A549 (cell line): ENCODE results near the gene TMX3. TPM values are rescaled to one million over a fixed set of nuclear protein-coding genes. Genes with fewer than 3 reads are reported as not detected.

ENCODE experiments used
- ATAC-seq, 2 experiments: fragments of 200-7000 bp in 1 of 2; fragments of >200 bp in 1 of 2; cut with Nextera tagmentation in 1 of 2; cut with Tn5 transposase in 1 of 2; 3 replicates each; pipeline versions ENCODE4 v1.8.0 to v1.9.1; 2018 to 2020; ENCODE audit warnings: mild to moderate bottlenecking in 1 of 2, moderate library complexity in 1 of 2
- CTCF ChIA-PET: fragments of 300-600 bp; sonication (Branson Sonifier 250); formaldehyde crosslinking; extraction: SDS; loops from one replicate; lab custom pipeline; 2021; ENCODE audit warnings: antibody characterized with exemption, inconsistent platforms; lab: Yijun Ruan, JAX
- POLR2A ChIA-PET: fragments of 350-600 bp; formaldehyde crosslinking; extraction: SDS; loops from one replicate; lab custom pipeline; 2021; ENCODE audit warnings: antibody characterized with exemption, inconsistent platforms; lab: Yijun Ruan, JAX
- DNase-seq, 2 experiments: peaks; one replicate each; pipeline versions ENCODE4 v3.0.0 to v3.0.0-alpha.2; 2011 to 2016; ENCODE audit warnings: low read depth in 1 of 2, low spot score in 1 of 2
- FAIRE-seq: peaks from 2 replicates; lab custom pipeline; 2011; peaks lifted over from hg19 to GRCh38; lab: Jason Lieb, UNC
- H3K27ac ChIP-seq, 2 experiments: fragments of >200 bp; sonication (Bioruptor Twin); formaldehyde crosslinking; 3 replicates each; pipeline ENCODE4 v1.5.1; 2016 to 2017
- H3K4me1 ChIP-seq: fragments of >200 bp; sonication (Bioruptor Twin); formaldehyde crosslinking; 3 replicates; pipeline ENCODE4 v1.6.1; 2016
- H3K4me2 ChIP-seq: fragments of >200 bp; sonication (Bioruptor Twin); formaldehyde crosslinking; 3 replicates; pipeline ENCODE4 v1.6.1; 2016
- H3K4me3 ChIP-seq: fragments of >200 bp; sonication (Bioruptor Twin); formaldehyde crosslinking; 3 replicates; pipeline ENCODE4 v1.5.1; 2016
- H3K9me3 ChIP-seq: fragments of >200 bp; sonication (Bioruptor Twin); formaldehyde crosslinking; 3 replicates; pipeline ENCODE4 v1.6.1; 2016
- BHLHE40 ChIP-seq: IDR thresholded peaks from 2 replicates; pipeline ENCODE4 v1.6.1; 2012; ENCODE audit warnings: low read depth, low read length, inconsistent platforms
- CBX2 ChIP-seq: fragments of 200-600 bp; sonication (generic); IDR thresholded peaks from 2 replicates; pipeline ENCODE4 v1.6.1; 2016; ENCODE audit warnings: low read depth, mild to moderate bottlenecking, borderline replicate concordance
- CBX8 ChIP-seq: fragments of 200-600 bp; sonication (generic); IDR thresholded peaks from 2 replicates; pipeline ENCODE4 v1.6.1; 2016
- CEBPB ChIP-seq, 2 experiments: fragments of >200 bp in 1 of 2; sonication (Bioruptor Twin) in 1 of 2; formaldehyde crosslinking in 1 of 2; IDR thresholded peaks; 2 replicates each; pipeline ENCODE4 v1.6.1; 2012 to 2016
- CHD2 ChIP-seq: fragments of 150-350 bp; IDR thresholded peaks from 2 replicates; pipeline ENCODE4 v1.6.1; 2014; ENCODE audit warnings: low read length; ENCODE audit not compliant: partially characterized antibody
- CHD4 ChIP-seq: fragments of 200-600 bp; sonication (generic); IDR thresholded peaks from 2 replicates; pipeline ENCODE4 v1.6.1; 2016; ENCODE audit warnings: antibody characterized with exemption, mild to moderate bottlenecking, borderline replicate concordance
- CTCF ChIP-seq: fragments of >200 bp; sonication (Bioruptor Twin); formaldehyde crosslinking; IDR thresholded peaks from 3 replicates; pipeline ENCODE4 v1.5.1; 2016
- EHF ChIP-seq: fragments of 250-450 bp; sonication (Bioruptor Pico); IDR thresholded peaks from 2 replicates; pipeline ENCODE4 v1.5.0; 2020; ENCODE audit warnings: mild to moderate bottlenecking
- EHMT2 ChIP-seq: fragments of 200-600 bp; sonication (generic); IDR thresholded peaks from 2 replicates; pipeline ENCODE4 v1.6.1; 2016; ENCODE audit warnings: antibody characterized with exemption, low read depth, mild to moderate bottlenecking, moderate library complexity
- FOSL2 ChIP-seq, 2 experiments: fragments of 450-650 bp in 1 of 2; fragments of >200 bp in 1 of 2; sonication (Bioruptor Twin) in 1 of 2; formaldehyde crosslinking; IDR thresholded peaks; 2 replicates each; pipeline versions ENCODE4 v1.5.0 to v1.6.1; 2016 to 2020; ENCODE audit warnings: mild to moderate bottlenecking in 1 of 2, moderate library complexity in 1 of 2
- GATA3 ChIP-seq: IDR thresholded peaks from 2 replicates; pipeline ENCODE4 v1.6.1; 2012; ENCODE audit warnings: borderline replicate concordance
- HDAC2 ChIP-seq: fragments of 200-600 bp; sonication (generic); IDR thresholded peaks from 2 replicates; pipeline ENCODE4 v1.6.1; 2016
- HES2 ChIP-seq: fragments of >200 bp; sonication (Bioruptor Twin); formaldehyde crosslinking; IDR thresholded peaks from 2 replicates; pipeline ENCODE4 v1.6.1; 2016
- HMGXB4 ChIP-seq: fragments of 250-450 bp; sonication (Bioruptor Pico); IDR thresholded peaks from 2 replicates; pipeline ENCODE4 v1.5.0; 2021; ENCODE audit warnings: mild to moderate bottlenecking, moderate library complexity, borderline replicate concordance
- HOXB5 ChIP-seq: fragments of 250-450 bp; sonication (Bioruptor Pico); IDR thresholded peaks from 2 replicates; pipeline ENCODE4 v1.5.0; 2020; ENCODE audit warnings: mild to moderate bottlenecking, moderate library complexity
- JUN ChIP-seq, 2 experiments: fragments of >200 bp; sonication (Bioruptor Twin); formaldehyde crosslinking; IDR thresholded peaks; 2 replicates in 1 of 2; 3 replicates in 1 of 2; pipeline ENCODE4 v1.6.1; 2016 to 2017
- JUNB ChIP-seq: fragments of >200 bp; sonication (Bioruptor Twin); formaldehyde crosslinking; IDR thresholded peaks from 2 replicates; pipeline ENCODE4 v1.6.1; 2016
- KDM1A ChIP-seq: fragments of 200-600 bp; sonication (generic); IDR thresholded peaks from 2 replicates; pipeline ENCODE4 v1.6.1; 2016; ENCODE audit warnings: low read depth, mild to moderate bottlenecking
- MAFK ChIP-seq: fragments of 450-650 bp; IDR thresholded peaks from 2 replicates; pipeline ENCODE4 v1.6.1; 2014; ENCODE audit not compliant: partially characterized antibody
- MAX ChIP-seq: IDR thresholded peaks from 2 replicates; pipeline ENCODE4 v1.6.1; 2012
- MAZ ChIP-seq: fragments of 150-350 bp; IDR thresholded peaks from 2 replicates; pipeline ENCODE4 v1.6.1; 2014; ENCODE audit warnings: antibody characterized with exemption, low read depth, low read length, borderline replicate concordance
- PHF8 ChIP-seq: fragments of 200-600 bp; sonication (generic); IDR thresholded peaks from 2 replicates; pipeline ENCODE4 v1.6.1; 2016; ENCODE audit warnings: low read depth, mild to moderate bottlenecking, antibody characterized with exemption, moderate library complexity, borderline replicate concordance
- RAD21 ChIP-seq, 2 experiments: fragments of >200 bp in 1 of 2; sonication (Bioruptor Twin) in 1 of 2; formaldehyde crosslinking in 1 of 2; IDR thresholded peaks in 1 of 2; conservative IDR thresholded peaks in 1 of 2; 2 replicates in 1 of 2; 3 replicates in 1 of 2; pipeline ENCODE4 v1.6.1; 2012 to 2018; ENCODE audit warnings: inconsistent platforms in 1 of 2
- REST ChIP-seq: fragments of 200-600 bp; sonication (generic); IDR thresholded peaks from 2 replicates; pipeline ENCODE4 v1.6.1; 2016; ENCODE audit warnings: antibody characterized with exemption, mild to moderate bottlenecking, moderate library complexity
- RNF2 ChIP-seq: fragments of 200-600 bp; sonication (generic); IDR thresholded peaks from 2 replicates; pipeline ENCODE4 v1.6.1; 2016; ENCODE audit warnings: low read depth, mild to moderate bottlenecking, antibody characterized with exemption, moderate library complexity, borderline replicate concordance
- SREBF2 ChIP-seq: fragments of 450-650 bp; IDR thresholded peaks from 2 replicates; pipeline ENCODE4 v1.6.1; 2014; ENCODE audit warnings: mild to moderate bottlenecking, moderate library complexity
- ZFP36 ChIP-seq: fragments of 450-650 bp; IDR thresholded peaks from 2 replicates; pipeline ENCODE4 v1.6.1; 2014; ENCODE audit warnings: borderline replicate concordance; ENCODE audit not compliant: partially characterized antibody
- ZNF302 ChIP-seq: fragments of 250-450 bp; sonication (Bioruptor Pico); IDR thresholded peaks from 2 replicates; pipeline ENCODE4 v1.9.0; 2021; ENCODE audit warnings: inconsistent platforms, mild to moderate bottlenecking, moderate library complexity
- WGBS: methylation state at CpG from one replicate; pipeline ENCODE4 v1.1.6; 2017; ENCODE audit errors: missing lambda C conversion rate; 5-methylcytosine and 5-hydroxymethylcytosine counted together
- polyA plus RNA-seq, 4 experiments: library from polyadenylated mRNA; depleted of rRNA in 3 of 4; stranded (reverse); fragments of >200 nt; fragmentation: RNase III in 1 of 4; extraction: RNeasy Plus Mini Kit Qiagen cat#74134 plus additional on column Dnase treatment in 1 of 4; gene quantifications; 2 replicates in 3 of 4; 3 replicates in 1 of 4; pipeline ENCODE4 v1.2.3, GENCODE V29; 2011 to 2017

Gene TMX3
- polyA plus RNA-seq, 2 of the 4 experiments (the other 2 are of a cell fraction): 29.6 to 49.8 TPM

GRCh38 chr18:68642003-68642402 lies 72.9 kb downstream of the TMX3 start:
- H3K27ac ChIP-seq: no peak overlapping the region
- TF ChIP-seq ZFP36 (no peak), MAZ (no peak), HDAC2 (no peak)
- H3K4me3 ChIP-seq: no peak overlapping the region
- no peak overlapping the region for H3K4me2 ChIP-seq
- DNase-seq: no peak
- ATAC-seq: no peak
- ChIA-PET POLR2A (no interaction called here), CTCF (no interaction called here)
- no peak for FAIRE-seq
- no peaks in the 10 kb centered on the region for H3K9me3 ChIP-seq
- no peaks in the 10 kb centered on the region for H3K4me1 ChIP-seq
- 17% methylated on average over 3 of the region's 3 CpGs for WGBS

- CTCF ChIA-PET: no interaction called here
- ATAC-seq: no peak
- TF ChIP-seq GATA3 (no peak), MAX (no peak), EHF (CRISPR knock-in tag) (no peak), MAFK (no peak), EHMT2 (no peak), CHD4 (no peak), HMGXB4 (CRISPR knock-in tag) (no peak), PHF8 (no peak), FOSL2 (IDR thresholded peaks at IDR 0.05) (no peak), FOSL2 (CRISPR knock-in tag; IDR thresholded peaks at IDR 0.05) (no peak), KDM1A (no peak), CHD2 (no peak), HES2 (no peak), HDAC2 (no peak), CBX8 (no peak), RNF2 (no peak), SREBF2 (no peak), BHLHE40 (no peak), JUNB (no peak), JUN (IDR thresholded peaks at IDR 0.05) (no peak)
- TF ChIP-seq, all 56 proteins: peak for 0
- Histone ChIP-seq H3K27ac (no peak overlapping the region), H3K4me1 (no peaks in the 10 kb centered on the region), H3K4me2 (no peak overlapping the region), H3K4me3 (no peak overlapping the region), H3K9me3 (no peaks in the 10 kb centered on the region)
- DNase-seq: no peak
- POLR2A ChIA-PET: no interaction called here
- FAIRE-seq: no peak
These were observed 74.0 kb downstream of the TMX3 start for GRCh38 chr18:68640861-68641260.

GRCh38 chr18:68638613-68639012 lies 76.3 kb downstream of the TMX3 start:
- TF ChIP-seq CTCF (no peak), CBX2 (no peak), REST (no peak), RAD21 (conservative IDR thresholded peaks at IDR 0.05 in 1 of 2, IDR thresholded peaks at IDR 0.05 in 1 of 2) (no peak), HOXB5 (no peak), CEBPB (IDR thresholded peaks at IDR 0.05) (no peak), ZNF302 (no peak)
- H3K4me3 ChIP-seq: no peak overlapping the region
- FAIRE-seq (no peak), ATAC-seq (no peak), DNase-seq (no peak)
- H3K4me1 ChIP-seq: no peaks in the 10 kb centered on the region
- no peak overlapping the region for H3K27ac ChIP-seq
- no peaks in the 10 kb centered on the region for H3K9me3 ChIP-seq
- H3K4me2 ChIP-seq: no peak overlapping the region
- POLR2A ChIA-PET: no interaction called here
- WGBS: 23% methylated on average over 5 of the region's 6 CpGs
- CTCF ChIA-PET: interaction anchor here (1.3 kb wide), 1 partner anchor 22 kb away, joined by 4 read pairs; no protein-coding TSS in a partner anchor
